LNCaP clone FGC (cell line): Measurements from ENCODE around the gene FAM222A.

Source experiments
- DNase-seq: peaks from one replicate; pipeline ENCODE4 v3.0.0-alpha.2; 2011; ENCODE audit warnings: low read depth
- H3K4me3 ChIP-seq: 2 replicates; pipeline ENCODE4 v1.5.1; 2011; ENCODE audit warnings: mild to moderate bottlenecking, low read depth, low read length, control low read depth
- TF ChIP-seq, protein P1 (sequence below): IDR thresholded peaks from 2 replicates; pipeline ENCODE4 v1.5.1; 2012; ENCODE audit warnings: mild to moderate bottlenecking; ENCODE audit not compliant: control insufficient read depth, insufficient read depth; ENCODE audit errors: extremely low read depth

FAM222A gene

DNA sequence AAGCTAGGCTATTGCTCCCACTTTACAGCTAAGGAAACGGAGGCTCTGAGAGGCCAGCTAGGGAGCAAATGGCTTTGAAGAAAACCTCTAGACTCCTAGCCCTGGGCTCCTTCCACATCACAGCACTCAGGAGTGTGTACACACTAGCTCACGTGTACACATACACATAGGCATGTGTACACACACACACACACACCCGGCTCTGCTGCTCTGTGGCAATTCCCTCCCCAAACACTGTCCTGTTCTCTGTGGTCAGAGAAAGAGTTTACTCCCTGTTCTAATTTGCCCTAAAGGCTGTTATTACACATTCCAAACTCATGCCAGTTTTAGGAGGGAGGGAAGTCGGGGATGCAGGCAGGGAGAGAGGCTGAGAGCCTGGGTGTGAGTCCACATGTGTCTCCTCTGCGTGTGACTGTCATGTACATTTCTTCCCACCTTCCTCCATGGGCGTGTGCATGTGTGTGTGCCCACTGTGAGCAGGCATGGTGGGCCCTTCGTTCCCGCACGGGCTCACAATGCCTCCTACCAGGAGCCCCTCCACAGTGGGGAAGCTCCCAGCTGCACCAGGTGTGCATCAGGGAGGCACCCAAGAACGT lies 105.4 kb downstream of the FAM222A start:
- H3K4me3 ChIP-seq = no peak overlapping the region
- TF ChIP-seq, protein P1, sequence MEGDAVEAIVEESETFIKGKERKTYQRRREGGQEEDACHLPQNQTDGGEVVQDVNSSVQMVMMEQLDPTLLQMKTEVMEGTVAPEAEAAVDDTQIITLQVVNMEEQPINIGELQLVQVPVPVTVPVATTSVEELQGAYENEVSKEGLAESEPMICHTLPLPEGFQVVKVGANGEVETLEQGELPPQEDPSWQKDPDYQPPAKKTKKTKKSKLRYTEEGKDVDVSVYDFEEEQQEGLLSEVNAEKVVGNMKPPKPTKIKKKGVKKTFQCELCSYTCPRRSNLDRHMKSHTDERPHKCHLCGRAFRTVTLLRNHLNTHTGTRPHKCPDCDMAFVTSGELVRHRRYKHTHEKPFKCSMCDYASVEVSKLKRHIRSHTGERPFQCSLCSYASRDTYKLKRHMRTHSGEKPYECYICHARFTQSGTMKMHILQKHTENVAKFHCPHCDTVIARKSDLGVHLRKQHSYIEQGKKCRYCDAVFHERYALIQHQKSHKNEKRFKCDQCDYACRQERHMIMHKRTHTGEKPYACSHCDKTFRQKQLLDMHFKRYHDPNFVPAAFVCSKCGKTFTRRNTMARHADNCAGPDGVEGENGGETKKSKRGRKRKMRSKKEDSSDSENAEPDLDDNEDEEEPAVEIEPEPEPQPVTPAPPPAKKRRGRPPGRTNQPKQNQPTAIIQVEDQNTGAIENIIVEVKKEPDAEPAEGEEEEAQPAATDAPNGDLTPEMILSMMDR = no peak

More for the DNA sequence above, 105.4 kb downstream of the FAM222A start:
- no peak for DNase-seq
